Measurements from ENCODE around the gene MEGF6.

Gene MEGF6

DNA sequence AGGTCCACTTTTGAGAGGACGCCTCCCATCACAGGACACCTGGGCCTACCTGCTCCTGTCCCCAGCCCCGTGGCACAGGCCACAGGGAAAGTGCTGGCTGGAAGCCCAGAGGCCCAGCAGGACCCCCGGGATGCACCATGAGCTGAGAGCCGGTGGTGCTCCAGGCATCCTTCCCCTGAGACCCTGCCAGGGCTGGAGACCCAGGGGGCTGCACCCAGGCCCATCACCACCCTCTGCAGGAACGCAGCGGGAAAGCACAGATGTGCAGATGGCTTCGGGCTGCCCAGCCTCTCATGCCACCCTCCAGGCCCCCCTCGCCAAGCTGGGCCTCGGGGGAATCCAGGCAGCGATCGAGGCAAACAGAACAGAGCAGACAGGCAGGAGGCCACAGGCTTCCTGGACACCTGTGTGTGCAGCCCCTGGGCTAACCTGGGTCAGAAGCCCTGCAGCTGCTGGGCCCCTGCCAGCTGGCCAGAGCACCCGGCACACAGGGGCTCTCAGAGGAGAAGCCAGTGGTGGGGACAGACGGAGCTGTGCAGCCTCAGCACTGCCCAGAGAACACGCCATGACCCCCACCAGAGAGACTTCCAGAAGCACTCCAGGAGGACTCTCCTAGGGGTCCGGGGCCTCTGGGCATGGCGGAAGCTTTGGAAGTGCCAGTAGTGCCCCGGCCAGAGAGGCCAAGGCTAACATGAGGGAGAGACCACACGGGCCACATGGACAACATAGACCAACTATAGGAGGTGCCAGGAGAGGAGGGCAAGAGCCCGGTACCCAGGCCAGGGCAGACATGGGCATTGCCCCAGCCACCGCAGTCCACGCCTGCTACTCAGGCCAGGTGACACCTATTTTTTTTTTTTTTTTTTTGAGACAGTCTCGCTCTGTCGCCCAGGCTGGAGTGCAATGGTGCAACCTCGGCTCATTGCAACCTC is 85.5 kb downstream of the MEGF6 start:
- TF ChIP-seq CTCF (conservative IDR thresholded peaks at IDR 0.05), result no peak
- peak overlapping the region; percentile 5; the same call in 1 of the 2 replicates for H3K27ac ChIP-seq

- no peak overlapping the region for H3K27ac ChIP-seq
- TF ChIP-seq CTCF (conservative IDR thresholded peaks at IDR 0.05), result no peak
Measured at GRCh38 chr1:3524556-3525203, 86.6 kb downstream of the MEGF6 start.

GRCh38 chr1:3523980-3524379 is 87.3 kb downstream of the MEGF6 start:
- TF ChIP-seq CTCF (conservative IDR thresholded peaks at IDR 0.05), result no peak
- no peak overlapping the region for H3K27ac ChIP-seq

DNA sequence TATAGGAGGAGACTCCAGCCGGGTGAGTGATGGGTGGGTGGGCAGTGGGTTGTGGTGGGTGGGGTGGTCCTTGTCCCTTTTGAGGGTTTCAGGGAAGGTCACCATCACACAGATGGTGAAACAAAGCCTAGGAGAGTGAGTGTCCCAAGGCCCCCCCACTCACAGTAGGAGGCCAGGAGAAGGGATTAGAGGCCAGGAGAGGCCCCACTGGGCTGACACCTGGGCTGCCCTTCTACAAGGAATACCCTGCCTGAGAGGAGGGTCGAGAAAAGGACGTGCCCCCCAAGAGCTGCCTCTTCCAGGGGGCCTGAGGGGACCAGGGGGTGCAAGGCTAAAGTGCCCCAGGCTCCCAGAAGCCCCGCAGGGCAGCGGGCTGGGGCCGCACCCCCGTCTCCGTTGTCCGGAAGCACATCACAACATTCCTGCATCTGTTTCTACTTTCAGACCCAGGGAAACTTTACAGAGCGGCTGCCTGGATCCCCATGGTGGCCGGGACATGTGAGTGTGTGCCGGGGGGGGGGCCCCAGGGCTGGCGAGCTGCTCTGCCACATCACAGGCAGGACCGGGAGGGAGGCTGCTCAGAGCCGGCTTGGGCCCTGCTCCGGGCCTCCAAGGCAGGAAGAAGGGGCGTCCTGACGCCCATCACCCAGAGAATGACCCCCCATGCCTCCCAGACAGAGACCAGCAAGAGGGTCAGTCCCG is 88.6 kb downstream of the MEGF6 start:
- no peak for TF ChIP-seq CTCF (conservative IDR thresholded peaks at IDR 0.05)

DNA sequence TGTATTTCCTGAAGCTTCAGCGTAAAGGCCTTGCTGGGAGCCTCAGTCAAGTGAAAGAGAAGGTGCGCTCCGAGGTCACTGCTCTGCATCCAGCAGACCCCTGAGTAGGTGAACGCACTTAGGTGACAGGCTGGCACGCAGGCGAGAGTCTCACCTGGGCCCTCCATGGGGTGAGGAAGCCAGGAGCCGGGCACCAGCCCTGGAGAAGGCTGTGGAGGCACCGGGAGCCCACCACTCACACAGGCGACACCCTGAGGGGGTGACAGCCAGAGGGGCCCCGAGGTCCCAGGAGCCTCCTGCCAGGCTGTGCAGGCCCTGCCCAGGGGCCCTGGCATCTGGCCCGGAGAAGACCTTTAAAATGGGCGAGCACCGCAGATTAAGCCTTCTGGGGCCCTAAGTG is 89.2 kb downstream of the MEGF6 start:
- H3K27ac ChIP-seq, result no peak overlapping the region
- TF ChIP-seq CTCF (conservative IDR thresholded peaks at IDR 0.05), result no peak

More for the DNA sequence above, 88.6 kb downstream of the MEGF6 start:
- H3K27ac ChIP-seq, result no peak overlapping the region

DNA sequence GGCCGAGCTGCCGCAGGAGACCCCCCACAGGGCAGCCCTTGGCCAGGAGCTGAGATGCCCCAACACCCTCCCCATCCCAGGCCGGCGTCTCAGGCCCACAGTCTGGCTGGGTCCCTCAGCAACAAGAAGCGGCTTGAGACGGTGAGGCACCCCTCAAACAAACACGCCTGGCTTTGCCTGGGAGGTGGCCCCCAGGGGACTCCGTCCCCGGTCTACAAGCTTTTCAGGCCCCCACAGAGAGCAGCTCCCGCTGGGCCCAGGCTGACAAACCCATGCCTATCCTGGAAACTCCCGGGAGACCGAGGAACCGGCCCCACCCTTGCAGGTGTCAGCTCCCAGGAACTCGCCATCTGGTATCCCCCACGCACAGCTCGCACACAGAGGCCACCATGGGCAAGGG is 89.9 kb downstream of the MEGF6 start:
- H3K27ac ChIP-seq, result no peak overlapping the region
- no peak for TF ChIP-seq CTCF (conservative IDR thresholded peaks at IDR 0.05)
